Osteocyte (in vitro differentiated cells): ENCODE results near the gene ACSF3. TPM values are rescaled to one million over a fixed set of nuclear protein-coding genes. Genes with fewer than 3 reads are reported as not detected.
A peak's percentile ranks its signal among the peaks of the same experiment; 100 is the strongest.

ENCODE experiments used
- DNase-seq: peaks from one replicate; pipeline ENCODE4 v3.0.0; 2021; ENCODE audit warnings: mixed read lengths; ENCODE audit not compliant: unreplicated experiment; ENCODE audit errors: extremely low spot score
- H3K27ac Mint-ChIP-seq: one replicate; pipeline ENCODE4 v1.8.0; 2021; ENCODE audit warnings: mild to moderate bottlenecking, mixed read lengths; ENCODE audit not compliant: unreplicated experiment
- H3K27me3 Mint-ChIP-seq: one replicate; pipeline ENCODE4 v1.8.0; 2021; ENCODE audit warnings: mixed read lengths; ENCODE audit not compliant: unreplicated experiment
- H3K36me3 Mint-ChIP-seq: one replicate; pipeline ENCODE4 v1.8.0; 2021; ENCODE audit warnings: mixed read lengths; ENCODE audit not compliant: unreplicated experiment
- H3K4me1 Mint-ChIP-seq: one replicate; pipeline ENCODE4 v1.8.0; 2021; ENCODE audit warnings: mixed read lengths; ENCODE audit not compliant: unreplicated experiment
- H3K4me3 Mint-ChIP-seq: one replicate; pipeline ENCODE4 v1.8.0; 2021; ENCODE audit warnings: mild to moderate bottlenecking, moderate library complexity, mixed read lengths; ENCODE audit not compliant: unreplicated experiment
- H3K9me3 Mint-ChIP-seq: one replicate; pipeline ENCODE4 v1.8.0; 2021; ENCODE audit warnings: mixed read lengths; ENCODE audit not compliant: unreplicated experiment
- total RNA-seq: library from RNA; stranded (reverse); gene quantifications from 2 replicates; pipeline ENCODE4 v1.2.1, GENCODE V29; 2021
- TF ChIP-seq, protein P1 (sequence below): fragments of 200-600 bp; sonication (generic); IDR thresholded peaks from 2 replicates; pipeline ENCODE4 v1.5.0; 2021; ENCODE audit warnings: antibody characterized with exemption, mild to moderate bottlenecking, moderate library complexity

The ACSF3 gene
- total RNA-seq, 1 donor from 2014 or later = 33.5 TPM

DNA sequence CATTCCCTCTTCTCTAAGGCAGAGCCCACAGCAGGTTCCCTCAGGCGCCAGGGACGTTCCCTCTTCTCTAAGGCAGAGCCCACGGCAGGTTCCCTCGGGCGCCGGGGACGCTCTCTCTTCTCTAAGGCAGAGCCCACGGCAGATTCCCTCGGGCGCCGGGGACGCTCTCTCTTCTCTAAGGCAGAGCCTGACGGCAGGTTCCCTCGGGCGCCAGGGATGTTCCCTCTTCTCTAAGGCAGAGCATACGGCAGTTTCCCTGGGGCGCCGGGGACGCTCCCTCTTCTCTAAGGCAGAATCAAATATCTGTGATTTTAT lies 24.3 kb downstream of the ACSF3 start:
- H3K9me3 Mint-ChIP-seq = no peaks in the 10 kb centered on the region
- H3K4me3 Mint-ChIP-seq = no peak overlapping the region
- peaks cover 37% of the 10 kb centered on the region for H3K36me3 Mint-ChIP-seq
- H3K4me1 Mint-ChIP-seq = peaks cover 1% of the 10 kb centered on the region
- H3K27me3 Mint-ChIP-seq = no peaks in the 10 kb centered on the region
- TF ChIP-seq, protein P1, sequence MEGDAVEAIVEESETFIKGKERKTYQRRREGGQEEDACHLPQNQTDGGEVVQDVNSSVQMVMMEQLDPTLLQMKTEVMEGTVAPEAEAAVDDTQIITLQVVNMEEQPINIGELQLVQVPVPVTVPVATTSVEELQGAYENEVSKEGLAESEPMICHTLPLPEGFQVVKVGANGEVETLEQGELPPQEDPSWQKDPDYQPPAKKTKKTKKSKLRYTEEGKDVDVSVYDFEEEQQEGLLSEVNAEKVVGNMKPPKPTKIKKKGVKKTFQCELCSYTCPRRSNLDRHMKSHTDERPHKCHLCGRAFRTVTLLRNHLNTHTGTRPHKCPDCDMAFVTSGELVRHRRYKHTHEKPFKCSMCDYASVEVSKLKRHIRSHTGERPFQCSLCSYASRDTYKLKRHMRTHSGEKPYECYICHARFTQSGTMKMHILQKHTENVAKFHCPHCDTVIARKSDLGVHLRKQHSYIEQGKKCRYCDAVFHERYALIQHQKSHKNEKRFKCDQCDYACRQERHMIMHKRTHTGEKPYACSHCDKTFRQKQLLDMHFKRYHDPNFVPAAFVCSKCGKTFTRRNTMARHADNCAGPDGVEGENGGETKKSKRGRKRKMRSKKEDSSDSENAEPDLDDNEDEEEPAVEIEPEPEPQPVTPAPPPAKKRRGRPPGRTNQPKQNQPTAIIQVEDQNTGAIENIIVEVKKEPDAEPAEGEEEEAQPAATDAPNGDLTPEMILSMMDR = no peak
- no peak for DNase-seq
- no peak overlapping the region for H3K27ac Mint-ChIP-seq

DNA sequence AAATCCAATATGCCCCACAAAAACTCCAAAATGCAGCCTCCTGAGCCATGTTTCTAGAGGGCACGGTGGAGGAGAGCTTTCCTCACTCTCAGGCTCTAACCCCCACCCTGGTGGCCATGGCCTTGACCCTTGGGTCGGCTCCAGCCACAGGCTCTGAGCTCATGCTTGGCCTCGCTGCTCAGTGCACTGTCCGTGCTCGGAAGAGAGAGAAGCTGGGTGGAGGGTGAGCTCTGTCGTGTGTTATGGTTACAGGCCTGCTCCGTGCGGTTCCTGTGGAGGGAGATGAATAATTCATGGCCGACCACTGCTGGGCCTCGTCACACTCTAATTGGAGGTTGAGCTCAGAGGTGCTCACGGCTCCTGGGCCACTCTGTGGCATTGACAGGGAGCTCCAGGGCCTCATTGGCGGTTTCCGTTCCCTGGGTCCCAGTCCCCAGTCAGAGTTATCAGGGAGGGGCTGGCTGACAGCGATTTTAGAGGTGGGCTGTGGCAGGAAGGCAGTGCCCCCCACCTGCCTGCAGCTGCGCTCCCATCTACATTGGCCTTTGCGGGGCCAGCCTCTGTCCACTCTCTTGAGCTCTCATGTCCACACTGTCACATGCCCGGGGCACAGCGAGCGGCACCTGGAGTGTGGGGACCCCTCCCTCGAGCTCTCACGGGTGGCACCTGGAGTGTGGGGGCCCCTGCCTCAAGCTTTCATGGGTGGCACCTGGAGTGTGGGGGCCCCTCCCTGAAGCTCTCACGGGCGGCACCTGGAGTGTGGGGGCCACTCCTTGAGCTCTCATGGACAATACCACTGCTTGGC lies 24.9 kb downstream of the ACSF3 start:
- H3K4me3 Mint-ChIP-seq = no peak overlapping the region
- no peak for DNase-seq

DNA sequence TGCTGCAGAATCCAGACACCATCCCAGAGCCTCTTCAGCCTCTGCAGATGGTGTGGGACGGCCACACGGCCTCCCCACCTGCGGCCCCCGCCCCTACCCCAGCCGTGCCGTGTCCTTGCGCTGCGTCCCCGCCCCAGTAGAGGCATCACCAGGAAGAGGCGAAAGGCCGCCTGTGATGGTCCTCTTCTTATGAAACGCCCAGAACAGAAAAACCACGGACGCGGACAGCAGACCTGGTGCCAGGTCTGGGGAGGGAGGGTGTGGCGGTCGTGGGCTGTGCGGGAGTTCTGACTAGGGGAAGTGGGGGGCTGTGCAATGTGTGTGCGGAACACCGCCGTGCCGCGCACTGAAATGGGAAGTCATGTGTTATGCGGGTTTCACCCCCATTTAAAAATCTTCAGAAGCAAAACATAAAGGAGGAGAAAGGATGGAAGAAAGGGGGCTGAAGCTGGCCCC lies 25.5 kb downstream of the ACSF3 start:
- H3K27ac Mint-ChIP-seq = peak overlapping the region; percentile 23
- H3K4me3 Mint-ChIP-seq = no peak overlapping the region
- TF ChIP-seq, protein P1 = no peak
- H3K27me3 Mint-ChIP-seq = no peaks in the 10 kb centered on the region
- no peak for DNase-seq
- peaks cover 1% of the 10 kb centered on the region for H3K4me1 Mint-ChIP-seq
- H3K9me3 Mint-ChIP-seq = no peaks in the 10 kb centered on the region
- H3K36me3 Mint-ChIP-seq = peaks cover 40% of the 10 kb centered on the region

More for the DNA sequence above, 24.9 kb downstream of the ACSF3 start:
- no peaks in the 10 kb centered on the region for H3K9me3 Mint-ChIP-seq
- TF ChIP-seq, protein P1 = no peak
- peaks cover 1% of the 10 kb centered on the region for H3K4me1 Mint-ChIP-seq
- peaks cover 40% of the 10 kb centered on the region for H3K36me3 Mint-ChIP-seq
- no peaks in the 10 kb centered on the region for H3K27me3 Mint-ChIP-seq
- H3K27ac Mint-ChIP-seq = no peak overlapping the region

DNA sequence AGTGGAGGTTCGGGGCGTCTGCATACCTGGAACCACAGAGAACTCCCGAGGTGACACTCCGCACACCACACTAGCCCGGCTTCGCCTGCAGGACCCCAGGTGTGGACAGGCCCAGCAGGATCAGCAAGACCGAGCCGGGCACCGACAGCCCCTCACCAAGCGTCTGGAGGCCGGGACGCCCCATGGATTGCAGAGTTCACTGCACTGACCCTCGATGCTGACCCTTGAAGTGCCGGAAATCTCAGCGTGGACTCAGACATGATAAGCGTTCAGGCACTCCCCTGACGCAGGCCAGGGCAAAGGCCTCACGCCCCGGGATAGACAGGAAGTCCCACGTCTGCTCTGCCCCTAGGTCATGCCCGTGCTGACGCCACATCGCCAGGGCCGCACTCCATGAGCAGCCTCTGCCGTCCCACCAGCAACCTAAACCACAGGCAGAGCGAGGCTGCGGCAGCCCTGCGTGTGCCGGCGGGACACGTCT lies 26.0 kb downstream of the ACSF3 start:
- Mint-ChIP-seq H3K36me3 (peaks cover 37% of the 10 kb centered on the region), H3K4me3 (no peak overlapping the region), H3K27me3 (no peaks in the 10 kb centered on the region), H3K9me3 (no peaks in the 10 kb centered on the region), H3K4me1 (peaks cover 1% of the 10 kb centered on the region), H3K27ac (no peak overlapping the region)
- DNase-seq = no peak
- TF ChIP-seq, protein P1 = no peak

DNA sequence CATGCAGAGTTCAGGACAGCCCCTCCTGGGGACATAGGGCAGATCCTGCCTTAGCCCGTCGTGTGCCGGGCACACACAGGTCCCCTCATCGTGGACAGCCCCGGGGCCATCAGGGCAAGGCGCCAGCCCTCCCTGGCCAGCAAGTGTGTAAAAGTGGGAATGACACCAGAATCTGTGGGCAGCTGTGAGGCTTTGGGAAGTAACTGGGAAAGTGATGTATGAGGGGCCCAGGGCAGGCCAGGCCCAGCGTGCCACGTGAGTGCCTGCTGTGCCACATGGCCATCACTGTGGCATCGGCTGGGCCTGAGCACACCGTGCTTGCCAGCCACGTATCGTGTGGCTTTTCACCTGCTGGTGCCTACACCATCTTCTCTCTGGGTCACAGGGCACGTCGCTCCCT lies 26.6 kb downstream of the ACSF3 start:
- DNase-seq = no peak
- no peak overlapping the region for H3K27ac Mint-ChIP-seq

More for the DNA sequence above, 26.6 kb downstream of the ACSF3 start:
- H3K27me3 Mint-ChIP-seq = no peaks in the 10 kb centered on the region
- H3K9me3 Mint-ChIP-seq = no peaks in the 10 kb centered on the region
- no peak overlapping the region for H3K4me3 Mint-ChIP-seq
- TF ChIP-seq, protein P1 = no peak
- peaks cover 32% of the 10 kb centered on the region for H3K36me3 Mint-ChIP-seq
- no peaks in the 10 kb centered on the region for H3K4me1 Mint-ChIP-seq
